H1 (cell line): ENCODE data around the gene SORBS1. TPM values are rescaled to one million over a fixed set of nuclear protein-coding genes. Genes with fewer than 3 reads are reported as not detected.

Source experiments
- CTCF ChIA-PET: fragments of 300-600 bp; sonication (Branson Sonifier 250); formaldehyde crosslinking; loops from one replicate; lab custom pipeline; 2021; ENCODE audit not compliant: partially characterized antibody; lab: Charles Lee
- POLR2A ChIA-PET: fragments of 300-600 bp; sonication (Branson Sonifier 250); formaldehyde crosslinking; loops from one replicate; lab custom pipeline; 2021; ENCODE audit warnings: inconsistent platforms; ENCODE audit not compliant: partially characterized antibody; lab: Charles Lee
- DNase-seq, 2 experiments: peaks; one replicate each; pipeline versions ENCODE4 v3.0.0 to v3.0.0-alpha.2; 2010 to 2022; ENCODE audit warnings: low spot score in 2 of 2, low read depth in 1 of 2, mixed read lengths in 1 of 2
- FAIRE-seq: peaks from 2 replicates; lab custom pipeline; 2011; peaks lifted over from hg19 to GRCh38; lab: Jason Lieb, UNC
- H2AFZ ChIP-seq: 2 replicates; pipeline ENCODE4 v1.8.1; 2012; ENCODE audit warnings: low read length, inconsistent platforms
- H2AK5ac ChIP-seq: 2 replicates; pipeline ENCODE4 v1.6.1; 2013; ENCODE audit warnings: low read depth, low read length
- H2BK120ac ChIP-seq: replicated peaks from 2 replicates; pipeline ENCODE3; 2013; ENCODE audit warnings: low read depth, low read length, inconsistent platforms
- H2BK12ac ChIP-seq: 2 replicates; pipeline ENCODE4 v1.6.1; 2013; ENCODE audit warnings: low read depth, low read length
- H2BK15ac ChIP-seq: 2 replicates; pipeline ENCODE4 v1.6.1; 2013; ENCODE audit warnings: low read length
- H2BK20ac ChIP-seq: 2 replicates; pipeline ENCODE4 v1.6.1; 2013; ENCODE audit warnings: low read length
- H2BK5ac ChIP-seq: 2 replicates; pipeline ENCODE4 v1.6.1; 2013; ENCODE audit warnings: low read depth, low read length
- H3K14ac ChIP-seq: 2 replicates; pipeline ENCODE4 v1.6.1; 2013; ENCODE audit warnings: inconsistent platforms; ENCODE audit not compliant: insufficient read length
- H3K18ac ChIP-seq: 2 replicates; pipeline ENCODE4 v1.6.1; 2013; ENCODE audit warnings: low read length; ENCODE audit errors: extremely low read depth
- H3K23ac ChIP-seq: 2 replicates; pipeline ENCODE4 v1.6.1; 2013; ENCODE audit warnings: inconsistent platforms; ENCODE audit not compliant: insufficient read length
- H3K23me2 ChIP-seq: 2 replicates; pipeline ENCODE4 v1.6.1; 2013; ENCODE audit warnings: low read depth, low read length
- H3K27ac ChIP-seq: 2 replicates; pipeline ENCODE4 v1.6.1; 2011; ENCODE audit warnings: low read depth, low read length, inconsistent platforms
- H3K27me3 ChIP-seq, 4 experiments: replicated peaks in 1 of 4; 1 replicate in 1 of 4; 2 replicates in 3 of 4; pipeline versions ENCODE4 v1.6.1 to v1.8.1; 2011 to 2013; ENCODE audit warnings: low read length in 3 of 4, mild to moderate bottlenecking in 3 of 4, inconsistent platforms in 2 of 4, mixed read lengths in 2 of 4, moderate library complexity in 1 of 4; ENCODE audit not compliant: control insufficient read depth in 3 of 4, insufficient read depth in 3 of 4; ENCODE audit errors: extremely low read depth in 1 of 4
- H3K36me3 ChIP-seq, 4 experiments: 2 replicates each; pipeline versions ENCODE4 v1.6.1 to v1.8.1; 2011 to 2013; ENCODE audit warnings: mild to moderate bottlenecking in 4 of 4, low read length in 3 of 4, moderate library complexity in 2 of 4, control low read depth in 1 of 4, inconsistent platforms in 1 of 4; ENCODE audit not compliant: insufficient read depth in 4 of 4, control insufficient read depth in 2 of 4
- H3K4ac ChIP-seq: replicated peaks from 2 replicates; pipeline ENCODE3; 2013; ENCODE audit warnings: low read length, low read depth, mixed read lengths, inconsistent platforms; ENCODE audit not compliant: insufficient read length
- H3K4me1 ChIP-seq, 4 experiments: replicated peaks in 1 of 4; 1 replicate in 1 of 4; 2 replicates in 3 of 4; pipeline versions ENCODE4 v1.6.1 to v1.8.1; 2011 to 2013; ENCODE audit warnings: low read length in 3 of 4, inconsistent platforms in 2 of 4, mixed read lengths in 1 of 4; ENCODE audit not compliant: insufficient read depth in 4 of 4, control insufficient read depth in 3 of 4
- H3K4me2 ChIP-seq, 2 experiments: 2 replicates each; pipeline versions ENCODE4 v1.6.1 to v1.8.1; 2011 to 2013; ENCODE audit warnings: low read depth in 2 of 2, low read length in 2 of 2, control low read depth in 1 of 2, inconsistent platforms in 1 of 2, mild to moderate bottlenecking in 1 of 2; ENCODE audit not compliant: insufficient read depth in 1 of 2
- H3K4me3 ChIP-seq, 4 experiments: fragments of 200-600, 300-600 bp in 1 of 4; sonication (generic), shearing (Covaris generic), sonication (Bioruptor Twin) in 1 of 4; 2 replicates each; pipeline versions ENCODE4 v1.5.1 to v1.8.1; 2011 to 2016; ENCODE audit warnings: low read length in 4 of 4, low read depth in 3 of 4, control low read depth in 2 of 4, inconsistent platforms in 2 of 4, mild to moderate bottlenecking in 2 of 4, mixed read lengths in 1 of 4, moderate library complexity in 1 of 4; ENCODE audit not compliant: insufficient read depth in 2 of 4; ENCODE audit errors: extremely low read depth in 1 of 4
- H3K56ac ChIP-seq: replicated peaks from 2 replicates; pipeline ENCODE3; 2013; ENCODE audit warnings: low read depth, mild to moderate bottlenecking, mixed read lengths, low read length, inconsistent platforms; ENCODE audit not compliant: insufficient read length
- H3K79me1 ChIP-seq: 2 replicates; pipeline ENCODE4 v1.6.1; 2013; ENCODE audit warnings: low read depth, low read length, control low read depth
- H3K79me2 ChIP-seq, 2 experiments: 2 replicates each; pipeline versions ENCODE4 v1.6.1 to v1.8.1; 2012 to 2013; ENCODE audit warnings: low read length in 2 of 2, mild to moderate bottlenecking in 2 of 2, inconsistent platforms in 1 of 2; ENCODE audit not compliant: insufficient read depth in 2 of 2, control insufficient read depth in 1 of 2
- H3K9ac ChIP-seq, 4 experiments: replicated peaks in 1 of 4; 1 replicate in 1 of 4; 2 replicates in 3 of 4; pipeline versions ENCODE4 v1.6.1 to v1.8.1; 2011 to 2013; ENCODE audit warnings: low read depth in 3 of 4, low read length in 3 of 4, control low read depth in 2 of 4, mild to moderate bottlenecking in 2 of 4, moderate library complexity in 2 of 4, inconsistent platforms in 1 of 4; ENCODE audit errors: extremely low read depth in 1 of 4
- H3K9me3 ChIP-seq, 2 experiments: 2 replicates each; pipeline versions ENCODE4 v1.6.1 to v1.8.1; 2012 to 2013; ENCODE audit warnings: mild to moderate bottlenecking in 2 of 2, moderate library complexity in 2 of 2, control low read depth in 1 of 2, inconsistent platforms in 1 of 2, low read depth in 1 of 2, low read length in 1 of 2, mixed read lengths in 1 of 2; ENCODE audit not compliant: insufficient read depth in 2 of 2
- H4K20me1 ChIP-seq, 2 experiments: replicated peaks in 1 of 2; 2 replicates each; pipeline versions ENCODE3 to v1.8.1; 2011 to 2013; ENCODE audit warnings: inconsistent platforms in 2 of 2, low read length in 2 of 2, mild to moderate bottlenecking in 1 of 2; ENCODE audit not compliant: insufficient read depth in 2 of 2, control insufficient read depth in 1 of 2
- H4K5ac ChIP-seq: 2 replicates; pipeline ENCODE4 v1.6.1; 2013; ENCODE audit warnings: low read length, low read depth, mixed read lengths, inconsistent platforms; ENCODE audit not compliant: insufficient read length
- H4K8ac ChIP-seq: 2 replicates; pipeline ENCODE4 v1.8.0; 2013; ENCODE audit warnings: mild to moderate bottlenecking, moderate library complexity, low read length, inconsistent platforms; ENCODE audit not compliant: insufficient read depth; ENCODE audit errors: extremely low read depth
- H4K91ac ChIP-seq: replicated peaks from 2 replicates; pipeline ENCODE3; 2013; ENCODE audit warnings: low read length, mixed read lengths, inconsistent platforms; ENCODE audit not compliant: insufficient read length
- ASH2L ChIP-seq: fragments of 200-600, 300-600 bp; sonication (generic); IDR thresholded peaks from one replicate; pipeline ENCODE4 v1.7.1; 2017; ENCODE audit warnings: low read length
- BRCA1 ChIP-seq: IDR thresholded peaks from 2 replicates; pipeline ENCODE4 v1.6.1; 2012; ENCODE audit warnings: low read depth, low read length, improper control_type of control experiment
- KDM5A ChIP-seq: fragments of 200-600 bp; IDR thresholded peaks from 2 replicates; pipeline ENCODE4 v1.7.1; 2012; ENCODE audit warnings: mild to moderate bottlenecking, low read length, inconsistent platforms, mixed read lengths
- NANOG ChIP-seq: IDR thresholded peaks from 2 replicates; pipeline ENCODE4 v1.6.1; 2011; ENCODE audit warnings: low read length, low read depth, mild to moderate bottlenecking, inconsistent platforms; ENCODE audit not compliant: insufficient read depth, poor library complexity, severe bottlenecking
- POLR2A ChIP-seq, 2 experiments: IDR thresholded peaks; 1 replicate in 1 of 2; 2 replicates in 1 of 2; pipeline ENCODE4 v1.6.1; 2011; ENCODE audit warnings: low read depth in 2 of 2, low read length in 2 of 2, mild to moderate bottlenecking in 2 of 2; ENCODE audit errors: control extremely low read depth in 1 of 2
- POU5F1 ChIP-seq: IDR thresholded peaks from 2 replicates; pipeline ENCODE4 v1.6.1; 2011; ENCODE audit warnings: low read depth, mild to moderate bottlenecking, low read length, moderate library complexity
- RBBP5 ChIP-seq: IDR thresholded peaks from 2 replicates; pipeline ENCODE4 v1.7.1; 2012; ENCODE audit warnings: low read depth, mild to moderate bottlenecking, inconsistent platforms, low read length, moderate library complexity, borderline replicate concordance
- RXRA ChIP-seq: IDR thresholded peaks from 2 replicates; pipeline ENCODE4 v1.6.1; 2011; ENCODE audit warnings: low read depth, mild to moderate bottlenecking, low read length, moderate library complexity; ENCODE audit not compliant: insufficient read depth
- TAF1 ChIP-seq: IDR thresholded peaks from 2 replicates; pipeline ENCODE4 v1.6.1; 2011; ENCODE audit warnings: mild to moderate bottlenecking, low read depth, low read length
- WGBS, 2 experiments: shearing (Covaris generic) in 1 of 2; methylation state at CpG; one replicate each; pipeline versions ENCODE4 v1.1.6 to v1.1.7; 2013 to 2015; ENCODE audit warnings: low lambda C conversion rate in 2 of 2, mixed read lengths in 2 of 2, inconsistent platforms in 1 of 2, low coverage in 1 of 2, missing lambda C conversion rate in 1 of 2; ENCODE audit not compliant: insufficient replicate concordance in 2 of 2, insufficient coverage in 1 of 2, insufficient read length in 1 of 2; ENCODE audit errors: extremely low coverage in 1 of 2, missing lambda C conversion rate in 1 of 2; 5-methylcytosine and 5-hydroxymethylcytosine counted together
- polyA plus RNA-seq, 7 experiments: library from polyadenylated mRNA; depleted of rRNA in 3 of 7; stranded (reverse) in 5 of 7; unstranded in 2 of 7; fragments of >200 nt in 5 of 7; fragments of 200-250 nt in 2 of 7; gene quantifications; 1 replicate in 5 of 7; 2 replicates in 1 of 7; 4 replicates in 1 of 7; pipeline versions ENCODE4 v1.2.1 to v1.2.3, GENCODE V29; 2011 to 2013; ENCODE audit warnings: missing spikeins in 2 of 7, mixed read lengths in 2 of 7
- total RNA-seq: library from RNA; stranded (reverse); fragmentation: NEBNext Ultra II Directional; extraction: Animal tissue kit (Norgen Biotek cat#: 25700); gene quantifications from 2 replicates; pipeline ENCODE4 v1.2.1, GENCODE V29; 2021

SORBS1 gene
- total and polyA plus RNA-seq, 2 of the 8 experiments (the other 6 are each of a cell fraction or from before 2014, with no cell fraction given): 16.0 to 35.0 TPM

- CTCF ChIA-PET: interaction anchor here (0.7 to 20.8 kb wide), 8 partner anchors 9 to 399 kb away, joined by 3 to 284 read pairs (median 37); no protein-coding TSS in a partner anchor
- TF ChIP-seq RBBP5 (no peak), BRCA1 (no peak), KDM5A (no peak), ASH2L (no peak), TAF1 (no peak), POLR2A (IDR thresholded peaks at IDR 0.05; ENCODE audit: control extremely low read depth in 1 of 2, low read depth in 2 of 2, low read length in 2 of 2) (no peak), NANOG (no peak), RXRA (no peak), POU5F1 (no peak)
Measured at GRCh38 chr10:95442341-95442740, 118.8 kb downstream of the SORBS1 start.

More at GRCh38 chr10:95442341-95442740, 118.8 kb downstream of the SORBS1 start:
- H4K91ac ChIP-seq: no peak overlapping the region
- H3K36me3 ChIP-seq: no peaks in the 10 kb centered on the region; a peak in 2 of 8 replicates
- H3K4ac ChIP-seq: no peak overlapping the region
- no peak overlapping the region for H2BK20ac ChIP-seq
- no peak overlapping the region for H2AFZ ChIP-seq
- no peak overlapping the region for H3K56ac ChIP-seq
- no peak overlapping the region for H3K27ac ChIP-seq
- no peak overlapping the region for H2BK15ac ChIP-seq
- no peaks in the 10 kb centered on the region for H3K27me3 ChIP-seq
- H4K20me1 ChIP-seq: no peaks in the 10 kb centered on the region
- no peak overlapping the region for H3K9ac ChIP-seq
- no peaks in the 10 kb centered on the region for H3K23me2 ChIP-seq
- DNase-seq (no peak), FAIRE-seq (no peak)
- no peak overlapping the region for H3K4me2 ChIP-seq
- no peak overlapping the region for H3K23ac ChIP-seq
- no peak overlapping the region for H2BK120ac ChIP-seq
- peaks cover 0 to 6% of the 10 kb centered on the region in 2 experiments; a peak in 1 of 4 replicates for H3K79me2 ChIP-seq
- no peak overlapping the region for H2BK5ac ChIP-seq
- H3K14ac ChIP-seq: no peak overlapping the region
- H4K5ac ChIP-seq: no peak overlapping the region
- H3K79me1 ChIP-seq: no peaks in the 10 kb centered on the region
- H2AK5ac ChIP-seq: no peak overlapping the region
- no peak overlapping the region for H2BK12ac ChIP-seq
- H3K4me1 ChIP-seq: peaks cover 0 to 5% (median 0%) of the 10 kb centered on the region in 4 experiments; a peak in 1 of 7 replicates
- no peak overlapping the region for H3K18ac ChIP-seq
- H3K4me3 ChIP-seq: no peak overlapping the region
- H3K9me3 ChIP-seq: no peaks in the 10 kb centered on the region
- POLR2A ChIA-PET: no interaction called here
- no peak overlapping the region for H4K8ac ChIP-seq
- 92% methylated on average over 7 of the region's 7 CpGs; no CpG with 5 or more reads in 1 of the 2 experiments for WGBS, 2 experiments
